Measurements from ENCODE around the gene LTBP4.

DNA sequence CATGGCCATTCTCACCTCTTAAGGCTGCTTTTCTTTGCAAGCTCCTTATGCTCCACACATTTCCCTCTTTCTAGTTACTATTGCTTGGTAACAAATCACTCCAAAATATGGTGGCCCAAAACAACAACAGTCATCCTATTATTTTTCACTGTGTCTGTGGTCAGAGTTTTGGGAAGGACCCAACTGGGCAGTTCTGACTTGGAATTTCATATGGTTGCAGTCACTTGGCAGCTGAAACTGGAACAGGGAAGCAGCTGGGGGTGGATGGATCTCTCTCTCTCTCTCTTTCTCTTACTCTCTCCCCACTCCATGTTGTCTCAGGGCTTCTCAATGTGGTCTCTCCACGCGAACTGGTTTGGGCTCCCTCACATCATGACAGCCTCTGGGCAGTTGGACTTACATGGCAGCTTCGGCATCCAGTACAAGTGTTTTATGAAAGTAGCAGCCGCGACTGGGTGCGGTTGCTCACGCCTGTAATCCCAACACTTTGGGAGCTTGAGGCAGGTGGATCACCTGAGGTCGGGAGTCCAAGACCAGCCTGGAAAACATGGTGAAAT lies 49.7 kb downstream of the LTBP4 start:
- TF ChIP-seq, protein P1, sequence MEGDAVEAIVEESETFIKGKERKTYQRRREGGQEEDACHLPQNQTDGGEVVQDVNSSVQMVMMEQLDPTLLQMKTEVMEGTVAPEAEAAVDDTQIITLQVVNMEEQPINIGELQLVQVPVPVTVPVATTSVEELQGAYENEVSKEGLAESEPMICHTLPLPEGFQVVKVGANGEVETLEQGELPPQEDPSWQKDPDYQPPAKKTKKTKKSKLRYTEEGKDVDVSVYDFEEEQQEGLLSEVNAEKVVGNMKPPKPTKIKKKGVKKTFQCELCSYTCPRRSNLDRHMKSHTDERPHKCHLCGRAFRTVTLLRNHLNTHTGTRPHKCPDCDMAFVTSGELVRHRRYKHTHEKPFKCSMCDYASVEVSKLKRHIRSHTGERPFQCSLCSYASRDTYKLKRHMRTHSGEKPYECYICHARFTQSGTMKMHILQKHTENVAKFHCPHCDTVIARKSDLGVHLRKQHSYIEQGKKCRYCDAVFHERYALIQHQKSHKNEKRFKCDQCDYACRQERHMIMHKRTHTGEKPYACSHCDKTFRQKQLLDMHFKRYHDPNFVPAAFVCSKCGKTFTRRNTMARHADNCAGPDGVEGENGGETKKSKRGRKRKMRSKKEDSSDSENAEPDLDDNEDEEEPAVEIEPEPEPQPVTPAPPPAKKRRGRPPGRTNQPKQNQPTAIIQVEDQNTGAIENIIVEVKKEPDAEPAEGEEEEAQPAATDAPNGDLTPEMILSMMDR (IDR thresholded peaks at IDR 0.05): no peak
- TF ChIP-seq POLR2A (IDR thresholded peaks at IDR 0.05): no peak
